ENCODE data around the gene ARHGAP26. TPM values are rescaled to one million over a fixed set of nuclear protein-coding genes. Genes with fewer than 3 reads are reported as not detected.

The ARHGAP26 gene
- total and polyA plus RNA-seq, 2 experiments from 2014 or later, result 9.5 to 16.8 TPM

DNA sequence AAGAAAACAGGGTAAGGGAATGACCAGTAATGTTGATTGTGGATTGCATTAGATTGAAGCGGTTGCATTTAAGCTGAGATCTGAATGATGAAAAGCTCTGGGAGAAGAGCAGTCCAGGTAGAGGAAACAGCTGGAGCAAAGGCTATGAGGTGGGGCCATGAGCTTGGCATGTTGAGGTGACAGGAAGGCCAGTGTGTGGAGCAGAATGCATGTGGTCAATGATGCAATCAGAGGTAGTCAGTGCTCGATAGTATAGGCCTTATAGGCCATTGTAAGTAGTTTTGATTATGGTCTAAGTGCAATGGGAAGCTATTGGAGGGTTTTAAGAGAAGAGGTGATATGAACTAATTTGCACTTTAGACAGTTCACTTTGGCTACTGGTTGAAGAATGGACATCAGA, 270.4 kb downstream of the ARHGAP26 start (continued):
- no peak for TF ChIP-seq JUNB (IDR thresholded peaks at IDR 0.05; ENCODE audit: unreplicated experiment)
- TF ChIP-seq, protein P1, sequence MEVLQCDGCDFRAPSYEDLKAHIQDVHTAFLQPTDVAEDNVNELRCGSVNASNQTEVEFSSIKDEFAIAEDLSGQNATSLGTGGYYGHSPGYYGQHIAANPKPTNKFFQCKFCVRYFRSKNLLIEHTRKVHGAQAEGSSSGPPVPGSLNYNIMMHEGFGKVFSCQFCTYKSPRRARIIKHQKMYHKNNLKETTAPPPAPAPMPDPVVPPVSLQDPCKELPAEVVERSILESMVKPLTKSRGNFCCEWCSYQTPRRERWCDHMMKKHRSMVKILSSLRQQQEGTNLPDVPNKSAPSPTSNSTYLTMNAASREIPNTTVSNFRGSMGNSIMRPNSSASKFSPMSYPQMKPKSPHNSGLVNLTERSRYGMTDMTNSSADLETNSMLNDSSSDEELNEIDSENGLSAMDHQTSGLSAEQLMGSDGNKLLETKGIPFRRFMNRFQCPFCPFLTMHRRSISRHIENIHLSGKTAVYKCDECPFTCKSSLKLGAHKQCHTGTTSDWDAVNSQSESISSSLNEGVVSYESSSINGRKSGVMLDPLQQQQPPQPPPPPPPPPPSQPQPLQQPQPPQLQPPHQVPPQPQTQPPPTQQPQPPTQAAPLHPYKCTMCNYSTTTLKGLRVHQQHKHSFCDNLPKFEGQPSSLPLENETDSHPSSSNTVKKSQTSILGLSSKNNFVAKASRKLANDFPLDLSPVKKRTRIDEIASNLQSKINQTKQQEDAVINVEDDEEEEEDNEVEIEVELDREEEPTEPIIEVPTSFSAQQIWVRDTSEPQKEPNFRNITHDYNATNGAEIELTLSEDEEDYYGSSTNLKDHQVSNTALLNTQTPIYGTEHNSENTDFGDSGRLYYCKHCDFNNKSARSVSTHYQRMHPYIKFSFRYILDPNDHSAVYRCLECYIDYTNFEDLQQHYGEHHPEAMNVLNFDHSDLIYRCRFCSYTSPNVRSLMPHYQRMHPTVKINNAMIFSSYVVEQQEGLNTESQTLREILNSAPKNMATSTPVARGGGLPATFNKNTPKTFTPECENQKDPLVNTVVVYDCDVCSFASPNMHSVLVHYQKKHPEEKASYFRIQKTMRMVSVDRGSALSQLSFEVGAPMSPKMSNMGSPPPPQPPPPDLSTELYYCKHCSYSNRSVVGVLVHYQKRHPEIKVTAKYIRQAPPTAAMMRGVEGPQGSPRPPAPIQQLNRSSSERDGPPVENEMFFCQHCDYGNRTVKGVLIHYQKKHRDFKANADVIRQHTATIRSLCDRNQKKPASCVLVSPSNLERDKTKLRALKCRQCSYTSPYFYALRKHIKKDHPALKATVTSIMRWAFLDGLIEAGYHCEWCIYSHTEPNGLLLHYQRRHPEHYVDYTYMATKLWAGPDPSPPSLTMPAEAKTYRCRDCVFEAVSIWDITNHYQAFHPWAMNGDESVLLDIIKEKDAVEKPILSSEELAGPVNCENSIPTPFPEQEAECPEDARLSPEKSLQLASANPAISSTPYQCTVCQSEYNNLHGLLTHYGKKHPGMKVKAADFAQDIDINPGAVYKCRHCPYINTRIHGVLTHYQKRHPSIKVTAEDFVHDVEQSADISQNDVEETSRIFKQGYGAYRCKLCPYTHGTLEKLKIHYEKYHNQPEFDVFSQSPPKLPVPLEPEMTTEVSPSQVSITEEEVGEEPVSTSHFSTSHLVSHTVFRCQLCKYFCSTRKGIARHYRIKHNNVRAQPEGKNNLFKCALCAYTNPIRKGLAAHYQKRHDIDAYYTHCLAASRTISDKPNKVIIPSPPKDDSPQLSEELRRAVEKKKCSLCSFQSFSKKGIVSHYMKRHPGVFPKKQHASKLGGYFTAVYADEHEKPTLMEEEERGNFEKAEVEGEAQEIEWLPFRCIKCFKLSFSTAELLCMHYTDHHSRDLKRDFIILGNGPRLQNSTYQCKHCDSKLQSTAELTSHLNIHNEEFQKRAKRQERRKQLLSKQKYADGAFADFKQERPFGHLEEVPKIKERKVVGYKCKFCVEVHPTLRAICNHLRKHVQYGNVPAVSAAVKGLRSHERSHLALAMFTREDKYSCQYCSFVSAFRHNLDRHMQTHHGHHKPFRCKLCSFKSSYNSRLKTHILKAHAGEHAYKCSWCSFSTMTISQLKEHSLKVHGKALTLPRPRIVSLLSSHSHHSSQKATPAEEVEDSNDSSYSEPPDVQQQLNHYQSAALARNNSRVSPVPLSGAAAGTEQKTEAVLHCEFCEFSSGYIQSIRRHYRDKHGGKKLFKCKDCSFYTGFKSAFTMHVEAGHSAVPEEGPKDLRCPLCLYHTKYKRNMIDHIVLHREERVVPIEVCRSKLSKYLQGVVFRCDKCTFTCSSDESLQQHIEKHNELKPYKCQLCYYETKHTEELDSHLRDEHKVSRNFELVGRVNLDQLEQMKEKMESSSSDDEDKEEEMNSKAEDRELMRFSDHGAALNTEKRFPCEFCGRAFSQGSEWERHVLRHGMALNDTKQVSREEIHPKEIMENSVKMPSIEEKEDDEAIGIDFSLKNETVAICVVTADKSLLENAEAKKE (CRISPR knock-in tag; IDR thresholded peaks at IDR 0.05), result no peak
- TF ChIP-seq EZH2 (IDR thresholded peaks at IDR 0.05; ENCODE audit: low read depth, unreplicated experiment), result no peak

DNA sequence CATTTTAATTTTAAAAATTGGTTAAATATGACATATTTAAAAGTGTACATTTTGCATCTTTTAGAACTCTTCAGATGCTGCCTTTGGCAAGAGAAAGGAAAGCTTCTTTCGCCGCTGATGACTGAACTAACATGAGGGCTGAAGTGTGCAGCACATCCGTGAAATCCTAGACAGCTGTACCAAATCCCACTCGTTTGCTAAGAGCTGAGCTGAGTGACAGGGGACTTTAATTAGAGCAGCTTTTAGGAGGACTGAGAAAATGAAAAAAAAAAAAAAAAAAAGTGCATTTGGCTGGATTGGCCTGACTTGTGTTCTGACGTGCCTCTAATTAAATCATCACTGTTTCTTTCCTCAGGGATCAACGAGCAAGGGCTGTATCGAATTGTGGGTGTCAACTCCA, 271.3 kb downstream of the ARHGAP26 start:
- H3K4me3 ChIP-seq, result no peak overlapping the region
- H3K27ac ChIP-seq (ENCODE audit: low read depth), result no peak overlapping the region
- H3K79me2 ChIP-seq (replicated peaks; ENCODE audit: insufficient read depth), result no peaks in the 10 kb centered on the region
- Mint-ChIP-seq H3K4me3 (no peak overlapping the region), H3K4me1 (peaks cover 23% of the 10 kb centered on the region), H3K36me3 (ENCODE audit: low read depth) (peaks cover 19% of the 10 kb centered on the region; the same call in 2 of the 3 replicates), H3K9me3 (no peaks in the 10 kb centered on the region), H3K27me3 (ENCODE audit: insufficient read depth, low read depth, poor library complexity) (peaks cover 9% of the 10 kb centered on the region), H3K27ac (no peak overlapping the region)
- H4K20me1 ChIP-seq (replicated peaks; ENCODE audit: insufficient read depth), result no peaks in the 10 kb centered on the region
- ATAC-seq, result no peak
- H3K9me2 ChIP-seq (ENCODE audit: insufficient read depth), result no peaks in the 10 kb centered on the region
- H2AFZ ChIP-seq, result no peak overlapping the region
- no peaks in the 10 kb centered on the region for H3K36me3 ChIP-seq (ENCODE audit: insufficient read depth)
- H3K27me3 ChIP-seq (ENCODE audit: insufficient read depth), result no peaks in the 10 kb centered on the region
- no peak for DNase-seq (ENCODE audit: low spot score)
- H3K4me1 ChIP-seq (ENCODE audit: insufficient read depth), result peaks cover 4% of the 10 kb centered on the region; the same call in 1 of the 2 replicates
- no peaks in the 10 kb centered on the region for H3F3A ChIP-seq (replicated peaks; ENCODE audit: low read depth)
- no peak overlapping the region for H3K4me2 ChIP-seq
- no peak for TF ChIP-seq JUNB (IDR thresholded peaks at IDR 0.05; ENCODE audit: unreplicated experiment)
- TF ChIP-seq, protein P2, sequence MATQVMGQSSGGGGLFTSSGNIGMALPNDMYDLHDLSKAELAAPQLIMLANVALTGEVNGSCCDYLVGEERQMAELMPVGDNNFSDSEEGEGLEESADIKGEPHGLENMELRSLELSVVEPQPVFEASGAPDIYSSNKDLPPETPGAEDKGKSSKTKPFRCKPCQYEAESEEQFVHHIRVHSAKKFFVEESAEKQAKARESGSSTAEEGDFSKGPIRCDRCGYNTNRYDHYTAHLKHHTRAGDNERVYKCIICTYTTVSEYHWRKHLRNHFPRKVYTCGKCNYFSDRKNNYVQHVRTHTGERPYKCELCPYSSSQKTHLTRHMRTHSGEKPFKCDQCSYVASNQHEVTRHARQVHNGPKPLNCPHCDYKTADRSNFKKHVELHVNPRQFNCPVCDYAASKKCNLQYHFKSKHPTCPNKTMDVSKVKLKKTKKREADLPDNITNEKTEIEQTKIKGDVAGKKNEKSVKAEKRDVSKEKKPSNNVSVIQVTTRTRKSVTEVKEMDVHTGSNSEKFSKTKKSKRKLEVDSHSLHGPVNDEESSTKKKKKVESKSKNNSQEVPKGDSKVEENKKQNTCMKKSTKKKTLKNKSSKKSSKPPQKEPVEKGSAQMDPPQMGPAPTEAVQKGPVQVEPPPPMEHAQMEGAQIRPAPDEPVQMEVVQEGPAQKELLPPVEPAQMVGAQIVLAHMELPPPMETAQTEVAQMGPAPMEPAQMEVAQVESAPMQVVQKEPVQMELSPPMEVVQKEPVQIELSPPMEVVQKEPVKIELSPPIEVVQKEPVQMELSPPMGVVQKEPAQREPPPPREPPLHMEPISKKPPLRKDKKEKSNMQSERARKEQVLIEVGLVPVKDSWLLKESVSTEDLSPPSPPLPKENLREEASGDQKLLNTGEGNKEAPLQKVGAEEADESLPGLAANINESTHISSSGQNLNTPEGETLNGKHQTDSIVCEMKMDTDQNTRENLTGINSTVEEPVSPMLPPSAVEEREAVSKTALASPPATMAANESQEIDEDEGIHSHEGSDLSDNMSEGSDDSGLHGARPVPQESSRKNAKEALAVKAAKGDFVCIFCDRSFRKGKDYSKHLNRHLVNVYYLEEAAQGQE (IDR thresholded peaks at IDR 0.05; ENCODE audit: unreplicated experiment), result no peak
- TF ChIP-seq, protein P1 (CRISPR knock-in tag; IDR thresholded peaks at IDR 0.05), result no peak
- TF ChIP-seq STAT1 (IDR thresholded peaks at IDR 0.05; ENCODE audit: unreplicated experiment), result no peak
- TF ChIP-seq NANOG (IDR thresholded peaks at IDR 0.05; ENCODE audit: borderline replicate concordance), result no peak

Data from GM23338 (cell line).